Peyer's patch (tissue), 4 donors: ENCODE measurements around the gene MST1. TPM values are rescaled to one million over a fixed set of nuclear protein-coding genes. Genes with fewer than 3 reads are reported as not detected.

Experiments used
- DNase-seq, 3 donors: peaks; one replicate each; pipeline ENCODE4 v3.0.0-alpha.2; 2017 to 2019
- H3K27ac ChIP-seq, 4 donors: fragments of 200-600 bp; sonication (generic); one replicate each; pipeline ENCODE4 v1.5.1; 2016 to 2019
- H3K27me3 ChIP-seq, 2 donors: fragments of 200-600 bp; sonication (generic); one replicate each; pipeline ENCODE4 v1.5.1; 2019
- H3K36me3 ChIP-seq, 3 donors: fragments of 200-600 bp; sonication (generic); one replicate each; pipeline ENCODE4 v1.5.1; 2016 to 2019
- H3K4me1 ChIP-seq, 4 donors: fragments of 200-600 bp; sonication (generic); one replicate each; pipeline ENCODE4 v1.5.1; 2016 to 2019
- H3K4me3 ChIP-seq, 4 donors: fragments of 200-600 bp; sonication (generic); 1 replicate in 3 of 4; 2 replicates in 1 of 4; pipeline ENCODE4 v1.5.1; 2016 to 2019; ENCODE audit warnings: mild to moderate bottlenecking in 1 of 4
- H3K9me3 ChIP-seq, 4 donors: fragments of 200-600 bp; sonication (generic); one replicate each; pipeline ENCODE4 v1.5.1; 2016 to 2019; ENCODE audit warnings: mild to moderate bottlenecking in 1 of 4
- POLR2A ChIP-seq, 2 donors: fragments of 450-650 bp; IDR thresholded peaks; one replicate each; pipeline ENCODE4 v1.5.1; 2017; ENCODE audit warnings: antibody characterized with exemption in 2 of 2, mild to moderate bottlenecking in 2 of 2, moderate library complexity in 2 of 2
- total RNA-seq, 4 donors: library from RNA; depleted of rRNA; stranded (reverse); fragments of >200 nt; gene quantifications; one replicate each; pipeline ENCODE4 v1.1.0, GENCODE V29; 2016
- TF ChIP-seq, protein P1 (sequence below), 6 experiments: fragments of 450-650 bp in 4 of 6; fragments of 200-600 bp in 2 of 6; sonication (generic) in 1 of 6; IDR thresholded peaks; one replicate each; pipeline ENCODE4 v1.5.1; 2017 to 2019; ENCODE audit warnings: antibody characterized with exemption in 6 of 6, mild to moderate bottlenecking in 3 of 6, moderate library complexity in 1 of 6

Gene MST1
- total RNA-seq, 4 donors from 2014 or later = 52.0 to 156 (median 93.3) TPM

DNA sequence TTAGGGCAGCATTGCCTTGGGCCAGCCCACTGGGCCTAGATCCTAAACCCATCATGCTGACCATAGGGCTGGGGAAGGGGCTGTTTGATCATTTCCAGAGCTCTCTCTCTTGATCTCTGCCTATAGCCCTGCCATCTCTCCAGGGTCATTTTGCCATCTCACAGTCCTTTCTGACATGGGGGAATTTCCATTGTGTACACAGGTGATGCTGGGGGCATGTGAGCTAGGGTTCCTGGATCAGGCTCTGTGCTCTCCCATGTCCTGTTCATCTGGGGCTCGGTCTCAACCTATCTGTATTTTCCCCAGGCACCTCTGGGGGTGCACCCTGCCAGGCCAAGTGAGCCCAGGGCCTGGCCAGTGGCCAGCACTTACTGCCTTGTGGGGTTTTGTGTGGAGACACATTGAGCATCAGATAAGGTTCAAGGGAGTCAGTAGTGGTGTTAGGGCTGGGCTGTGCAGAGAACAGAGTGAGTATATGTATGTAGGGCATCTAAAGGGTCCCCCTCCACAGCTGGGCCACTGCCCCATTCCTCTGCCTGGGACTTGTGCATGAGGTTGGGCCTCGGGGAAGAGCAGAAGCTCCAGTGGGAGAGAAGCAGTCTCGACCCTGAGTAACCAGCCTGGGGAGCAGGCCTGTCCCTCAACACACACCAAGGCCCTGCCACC, 40.8 kb downstream of the MST1 start:
- Histone ChIP-seq H3K4me3 (no peak overlapping the region), H3K9me3 (no peaks in the 10 kb centered on the region), H3K27me3 (no peaks in the 10 kb centered on the region), H3K27ac (no peak overlapping the region), H3K4me1 (no peaks in the 10 kb centered on the region), H3K36me3 (no peaks in the 10 kb centered on the region)
- DNase-seq = no peak
- no peak for TF ChIP-seq POLR2A (IDR thresholded peaks at IDR 0.05)
- TF ChIP-seq, protein P1, sequence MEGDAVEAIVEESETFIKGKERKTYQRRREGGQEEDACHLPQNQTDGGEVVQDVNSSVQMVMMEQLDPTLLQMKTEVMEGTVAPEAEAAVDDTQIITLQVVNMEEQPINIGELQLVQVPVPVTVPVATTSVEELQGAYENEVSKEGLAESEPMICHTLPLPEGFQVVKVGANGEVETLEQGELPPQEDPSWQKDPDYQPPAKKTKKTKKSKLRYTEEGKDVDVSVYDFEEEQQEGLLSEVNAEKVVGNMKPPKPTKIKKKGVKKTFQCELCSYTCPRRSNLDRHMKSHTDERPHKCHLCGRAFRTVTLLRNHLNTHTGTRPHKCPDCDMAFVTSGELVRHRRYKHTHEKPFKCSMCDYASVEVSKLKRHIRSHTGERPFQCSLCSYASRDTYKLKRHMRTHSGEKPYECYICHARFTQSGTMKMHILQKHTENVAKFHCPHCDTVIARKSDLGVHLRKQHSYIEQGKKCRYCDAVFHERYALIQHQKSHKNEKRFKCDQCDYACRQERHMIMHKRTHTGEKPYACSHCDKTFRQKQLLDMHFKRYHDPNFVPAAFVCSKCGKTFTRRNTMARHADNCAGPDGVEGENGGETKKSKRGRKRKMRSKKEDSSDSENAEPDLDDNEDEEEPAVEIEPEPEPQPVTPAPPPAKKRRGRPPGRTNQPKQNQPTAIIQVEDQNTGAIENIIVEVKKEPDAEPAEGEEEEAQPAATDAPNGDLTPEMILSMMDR (IDR thresholded peaks at IDR 0.05) = no peak

GRCh38 chr3:49647741-49648140, 41.5 kb downstream of the MST1 start:
- H3K27me3 ChIP-seq = no peaks in the 10 kb centered on the region
- no peak for DNase-seq
- no peaks in the 10 kb centered on the region for H3K9me3 ChIP-seq
- H3K4me1 ChIP-seq = no peaks in the 10 kb centered on the region
- TF ChIP-seq, protein P1 (IDR thresholded peaks at IDR 0.05) = no peak
- no peak for TF ChIP-seq POLR2A (IDR thresholded peaks at IDR 0.05)
- H3K4me3 ChIP-seq = no peak overlapping the region
- H3K36me3 ChIP-seq = no peaks in the 10 kb centered on the region
- H3K27ac ChIP-seq = no peak overlapping the region

DNA sequence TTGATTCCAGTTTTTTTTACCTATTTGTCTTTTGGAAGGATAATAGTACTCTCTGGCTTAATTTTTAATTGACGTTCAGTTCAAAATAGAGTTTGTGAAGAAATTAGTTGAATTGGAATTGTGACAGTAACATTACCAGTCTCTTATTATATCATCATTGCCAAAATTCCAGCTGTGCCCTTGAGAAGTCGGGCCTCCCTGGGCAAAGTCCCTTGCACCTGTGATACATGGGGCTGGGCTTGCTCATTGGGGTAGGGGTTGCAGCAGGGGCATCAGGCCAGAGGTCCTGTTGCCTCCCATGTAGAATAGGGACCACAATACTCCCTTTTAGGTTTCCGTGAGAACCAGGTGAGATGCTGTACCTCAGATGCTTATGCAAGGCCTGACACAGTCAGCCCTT, 43.0 kb downstream of the MST1 start:
- no peaks in the 10 kb centered on the region for H3K36me3 ChIP-seq
- no peaks in the 10 kb centered on the region for H3K9me3 ChIP-seq
- H3K27ac ChIP-seq = no peak overlapping the region
- DNase-seq = no peak
- no peaks in the 10 kb centered on the region for H3K27me3 ChIP-seq
- H3K4me3 ChIP-seq = no peak overlapping the region
- TF ChIP-seq, protein P1 (IDR thresholded peaks at IDR 0.05) = no peak
- no peak for TF ChIP-seq POLR2A (IDR thresholded peaks at IDR 0.05)
- no peaks in the 10 kb centered on the region for H3K4me1 ChIP-seq

DNA sequence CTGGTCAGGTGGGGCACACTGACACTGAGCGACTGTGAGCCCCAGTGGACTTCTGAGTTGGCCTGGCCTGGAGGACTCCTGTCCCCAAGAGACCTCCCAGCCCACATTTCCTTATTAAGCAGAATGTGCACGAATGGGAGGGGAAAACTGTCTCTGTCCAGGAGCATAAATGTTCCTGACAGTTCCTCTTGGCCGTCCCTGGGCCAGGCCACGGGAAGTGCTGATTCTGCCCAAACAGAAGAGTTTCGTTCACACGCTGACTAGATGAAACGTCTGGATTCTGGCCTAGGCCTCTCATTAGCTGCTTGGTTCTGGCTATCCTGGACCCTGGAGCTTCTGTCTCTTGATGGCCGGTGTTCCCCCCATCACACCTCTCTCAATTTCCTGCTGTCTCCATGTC, 44.6 kb downstream of the MST1 start:
- no peak for DNase-seq
- Histone ChIP-seq H3K27ac (no peak overlapping the region), H3K27me3 (no peaks in the 10 kb centered on the region), H3K4me3 (peak overlapping the region in 1 of 4 donors; percentile 3), H3K4me1 (no peaks in the 10 kb centered on the region), H3K9me3 (no peaks in the 10 kb centered on the region), H3K36me3 (no peaks in the 10 kb centered on the region)
- no peak for TF ChIP-seq POLR2A (IDR thresholded peaks at IDR 0.05)
- TF ChIP-seq, protein P1 (IDR thresholded peaks at IDR 0.05) = no peak

DNA sequence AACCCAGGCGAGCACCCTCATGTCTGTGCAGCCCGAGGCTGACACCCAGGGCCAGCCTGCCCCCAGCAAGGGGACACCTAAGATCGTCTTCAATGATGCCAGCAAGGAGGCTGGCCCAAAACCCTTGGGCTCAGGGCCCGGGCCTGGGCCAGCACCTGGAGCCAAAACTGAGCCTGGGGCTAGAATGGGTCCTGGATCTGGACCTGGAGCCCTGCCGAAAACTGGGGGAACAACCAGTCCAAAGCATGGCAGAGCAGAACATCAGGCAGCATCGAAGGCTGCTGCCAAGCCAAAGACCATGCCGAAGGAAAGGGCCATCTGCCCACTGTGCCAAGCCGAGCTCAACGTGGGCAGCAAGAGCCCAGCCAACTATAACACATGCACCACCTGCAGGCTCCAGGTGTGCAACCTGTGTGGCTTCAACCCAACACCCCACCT, 46.5 kb downstream of the MST1 start:
- Histone ChIP-seq H3K27ac (no peak overlapping the region), H3K9me3 (no peaks in the 10 kb centered on the region), H3K4me3 (no peak overlapping the region), H3K4me1 (no peaks in the 10 kb centered on the region), H3K27me3 (no peaks in the 10 kb centered on the region), H3K36me3 (no peaks in the 10 kb centered on the region)
- DNase-seq = no peak
- no peak for TF ChIP-seq POLR2A (IDR thresholded peaks at IDR 0.05)
- TF ChIP-seq, protein P1 (IDR thresholded peaks at IDR 0.05) = no peak
